RCC 7860 (cell line): ENCODE measurements around the gene DTX4.

Source experiments
- DNase-seq: peaks from one replicate; pipeline ENCODE4 v3.0.0-alpha.2; 2015; ENCODE audit warnings: low spot score
- FAIRE-seq: peaks from 2 replicates; lab custom pipeline; 2012; peaks lifted over from hg19 to GRCh38; lab: Jason Lieb, UNC

Gene DTX4

DNA sequence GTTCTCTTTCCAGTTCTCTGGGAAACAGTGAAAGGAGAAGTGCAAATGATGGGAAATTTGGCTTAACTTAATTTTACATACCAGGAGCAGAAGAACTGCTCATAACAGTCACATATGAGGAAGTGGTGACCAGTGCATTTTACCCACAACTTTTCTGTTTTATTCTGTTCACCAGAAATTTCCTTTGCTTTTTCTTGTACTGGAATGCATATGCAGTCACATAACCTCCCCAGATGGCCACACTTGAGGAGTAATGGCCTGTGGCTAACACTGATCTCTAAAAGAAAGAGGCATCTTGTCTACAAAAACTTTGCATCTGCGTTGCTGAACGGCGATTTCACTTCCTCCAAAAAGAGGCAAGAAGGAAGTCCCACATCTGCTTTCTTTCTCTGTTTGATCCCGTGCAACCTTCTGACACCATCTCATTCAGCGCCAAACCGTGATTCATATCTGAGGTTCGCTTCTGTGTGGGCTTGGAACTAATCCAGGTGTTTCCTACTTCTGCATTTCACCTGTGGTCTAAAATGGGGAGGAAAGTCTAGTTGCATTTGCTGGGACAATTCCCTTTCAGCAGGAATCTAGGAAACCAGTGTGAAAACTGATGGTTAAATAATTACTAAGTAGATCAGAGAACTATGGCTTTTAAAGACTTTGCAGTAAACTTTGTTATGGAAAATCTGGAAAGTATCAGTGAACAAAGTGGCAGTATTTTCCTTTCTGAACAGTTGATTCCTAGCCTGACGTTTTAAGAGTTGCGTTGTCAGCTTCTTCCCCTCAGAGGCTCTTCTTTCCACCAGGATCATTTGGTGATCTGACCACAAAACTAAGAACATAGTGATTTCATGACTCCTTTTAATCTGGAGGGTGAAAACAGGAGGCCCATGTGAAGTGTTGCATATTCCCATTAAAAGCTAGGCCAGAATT lies 45.0 kb downstream of the DTX4 start:
- no peak for DNase-seq

DNA sequence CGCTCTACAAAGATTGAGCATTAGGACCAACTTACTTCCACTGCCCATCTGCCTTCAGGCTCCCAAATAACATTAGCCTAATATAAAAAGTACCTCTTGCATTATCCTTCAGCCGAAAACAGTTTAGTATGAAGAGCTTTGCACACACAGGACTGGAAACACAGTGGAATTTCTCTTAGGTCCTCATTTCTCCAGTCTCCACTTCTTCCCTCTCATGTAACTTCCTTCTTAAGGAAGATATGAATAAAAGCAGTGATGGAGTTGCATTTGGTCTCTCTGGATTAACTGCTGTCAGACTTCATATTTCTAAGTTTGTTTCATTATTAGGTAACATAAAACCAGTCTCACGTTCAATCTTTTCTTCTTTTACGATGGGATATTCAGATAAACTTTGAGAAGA lies 46.4 kb downstream of the DTX4 start:
- no peak for DNase-seq
- no peak for FAIRE-seq

More for the DNA sequence above, 45.0 kb downstream of the DTX4 start:
- no peak for FAIRE-seq

DNA sequence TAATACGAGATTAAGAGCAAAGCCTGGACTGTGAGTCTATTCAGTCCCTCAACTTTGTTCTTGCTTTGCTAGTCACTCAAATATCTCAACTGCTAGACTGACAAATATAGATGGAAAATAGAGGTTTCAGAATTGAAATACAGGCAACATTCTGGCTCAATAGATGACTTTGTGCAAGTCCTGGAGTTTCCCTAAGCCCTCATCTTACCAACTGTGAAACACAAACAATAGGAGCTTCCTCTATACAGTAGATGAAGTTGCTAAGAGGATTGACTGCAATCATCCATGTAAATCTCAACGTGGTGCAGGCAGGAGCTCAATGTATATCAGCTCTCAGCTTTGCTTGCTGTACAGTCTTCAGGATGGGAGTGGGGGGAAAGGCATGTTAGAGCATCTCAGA lies 47.0 kb downstream of the DTX4 start:
- no peak for FAIRE-seq
- no peak for DNase-seq

DNA sequence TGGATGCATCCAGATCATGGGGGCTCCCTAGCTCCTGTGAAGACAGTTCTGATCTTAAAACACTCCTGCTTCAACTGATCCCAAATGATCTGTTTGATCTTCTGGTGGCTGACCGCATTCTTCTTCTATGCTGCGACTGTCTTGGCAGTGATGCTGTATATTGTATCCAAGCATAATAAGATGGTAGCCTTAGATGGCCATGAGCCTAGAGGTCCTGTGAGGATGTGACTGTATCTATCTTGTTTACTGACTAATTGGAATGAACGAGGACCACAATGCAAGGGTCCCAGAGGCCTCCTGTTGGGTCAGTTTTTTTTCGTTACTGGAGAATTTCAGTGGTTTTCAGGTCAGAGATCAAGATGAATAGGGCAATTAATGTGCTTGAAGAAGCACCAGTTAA lies 47.9 kb downstream of the DTX4 start:
- DNase-seq (no peak), FAIRE-seq (no peak)

DNA sequence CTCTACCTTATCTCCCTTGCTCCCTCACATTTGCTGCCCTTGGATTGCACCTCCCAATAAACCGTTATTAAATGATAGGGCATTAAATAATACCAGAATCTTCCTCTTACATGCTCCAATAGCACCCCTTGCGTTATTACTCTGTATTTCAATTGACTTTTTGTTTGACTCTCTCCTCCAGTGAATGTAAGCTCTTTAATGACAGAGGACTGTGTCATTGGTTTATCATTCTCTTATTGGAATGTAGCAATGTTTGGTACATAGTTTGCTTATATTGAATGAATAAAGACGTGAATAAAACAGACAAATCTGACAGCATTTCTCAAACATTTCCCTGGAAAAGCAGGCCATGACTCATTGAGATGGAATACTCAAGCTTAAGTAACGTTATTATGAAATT lies 49.5 kb downstream of the DTX4 start:
- no peak for DNase-seq
- no peak for FAIRE-seq

DNA sequence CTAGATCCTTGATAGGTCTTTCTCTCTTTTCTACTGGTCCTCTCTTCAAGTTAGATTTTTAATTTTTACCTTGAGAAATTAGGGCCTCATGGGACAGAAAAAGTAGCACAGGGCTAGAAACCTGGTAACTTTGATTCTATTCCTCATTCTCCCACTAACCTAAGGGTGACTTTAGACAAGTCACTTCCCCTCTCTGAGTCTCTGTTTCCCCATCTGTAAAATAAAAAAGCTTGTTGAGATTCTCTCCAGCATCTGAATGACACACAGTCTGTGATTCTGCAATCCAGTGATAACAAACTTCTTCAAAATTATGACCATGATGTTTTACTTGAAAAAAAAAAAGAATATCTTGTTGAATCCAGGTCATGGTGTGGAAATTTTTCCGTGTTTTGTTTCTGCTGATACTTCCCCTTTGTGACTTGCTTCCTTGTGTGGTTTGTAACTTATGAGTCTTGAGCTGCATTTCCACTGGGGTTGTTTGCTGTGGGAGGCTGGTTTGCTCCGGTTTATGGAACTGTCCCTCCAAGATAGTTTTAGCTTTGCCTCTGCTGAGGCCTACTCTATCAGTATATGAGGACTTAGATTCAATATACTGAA lies 50.6 kb downstream of the DTX4 start:
- DNase-seq (no peak), FAIRE-seq (no peak)

DNA sequence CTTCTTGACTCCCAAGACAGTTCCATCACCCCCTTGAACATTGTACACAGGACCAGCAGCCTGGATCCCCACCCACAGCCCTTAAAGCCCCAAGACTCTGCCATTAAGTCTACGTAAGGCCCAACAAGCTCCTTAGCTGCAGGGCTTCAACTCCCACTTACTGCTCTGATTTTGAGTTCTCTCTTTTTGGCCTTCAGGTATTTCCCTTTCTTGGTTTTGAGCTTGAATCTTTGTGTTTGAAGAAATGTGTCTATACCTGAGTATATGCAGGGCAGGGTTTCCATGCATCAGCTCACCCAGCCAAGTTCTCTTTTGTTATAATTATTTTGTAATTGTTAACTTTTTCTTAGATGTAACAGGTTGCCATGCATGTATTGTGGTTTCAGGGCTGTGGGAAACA lies 51.2 kb downstream of the DTX4 start:
- FAIRE-seq, result no peak
- DNase-seq, result no peak

DNA sequence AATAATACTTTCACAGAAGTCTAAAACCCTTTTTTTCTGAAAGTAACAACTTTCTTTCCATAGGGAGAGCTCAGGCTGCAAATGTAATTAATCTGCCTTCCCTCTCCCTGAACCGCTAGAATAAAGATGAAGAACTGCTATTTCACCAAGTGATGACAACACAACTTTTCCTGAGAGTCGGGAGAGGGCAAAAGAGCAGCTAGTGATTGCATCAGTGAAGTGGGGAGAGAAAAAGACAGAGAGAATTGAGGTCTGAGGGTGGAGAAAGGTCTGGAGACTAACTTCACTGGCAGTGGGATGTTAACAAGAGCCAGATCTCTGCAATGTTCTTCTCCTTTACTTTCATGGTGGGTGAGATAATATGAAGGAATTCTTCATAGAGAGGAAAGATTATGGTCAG lies 51.7 kb downstream of the DTX4 start:
- FAIRE-seq, result no peak
- no peak for DNase-seq

DNA sequence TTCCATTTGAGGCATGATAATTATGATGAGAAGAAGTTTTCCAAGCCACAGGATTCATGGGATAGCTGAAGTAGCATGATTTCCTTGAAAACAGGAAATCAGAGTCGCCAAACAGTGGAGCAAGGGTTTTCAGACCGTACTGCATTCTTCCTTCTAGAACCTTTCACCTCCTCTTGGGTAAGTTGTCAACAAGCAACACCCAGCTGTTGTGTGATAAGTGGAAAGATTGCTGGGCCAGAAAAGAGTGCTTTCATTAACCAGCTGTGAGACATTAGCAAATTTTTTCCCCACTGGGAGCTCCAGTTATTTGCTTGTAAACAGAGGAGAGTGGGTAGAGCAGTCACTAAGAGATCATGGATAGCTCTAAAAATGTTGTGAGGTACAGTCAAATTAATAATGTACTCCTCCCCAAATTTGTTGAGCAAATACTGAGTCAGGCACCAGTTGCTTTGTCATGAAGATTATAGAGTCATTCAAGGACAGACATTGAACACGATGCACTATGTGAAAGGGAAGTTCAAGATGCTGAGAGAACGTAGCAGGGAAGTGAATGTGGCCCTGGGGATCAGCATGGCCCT lies 52.5 kb downstream of the DTX4 start:
- DNase-seq (no peak), FAIRE-seq (no peak)

DNA sequence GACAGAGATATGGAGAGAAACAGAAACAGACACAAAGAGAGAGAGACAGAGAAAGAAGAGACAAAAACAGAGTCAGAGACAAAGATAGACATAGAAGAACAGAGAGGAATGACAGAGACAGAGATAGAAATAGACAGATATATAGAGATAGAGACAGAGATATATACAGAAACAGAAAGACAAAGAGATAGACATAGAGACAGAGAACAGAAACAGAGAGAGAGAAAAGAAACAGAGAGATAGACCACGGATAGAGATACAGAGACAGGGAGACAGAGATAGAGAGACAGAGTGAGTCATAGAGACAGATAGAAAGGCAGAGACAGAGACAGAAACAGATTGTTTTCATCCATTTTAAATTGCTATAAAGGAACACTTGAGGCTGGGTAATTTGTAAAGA lies 53.1 kb downstream of the DTX4 start:
- FAIRE-seq (no peak), DNase-seq (no peak)

DNA sequence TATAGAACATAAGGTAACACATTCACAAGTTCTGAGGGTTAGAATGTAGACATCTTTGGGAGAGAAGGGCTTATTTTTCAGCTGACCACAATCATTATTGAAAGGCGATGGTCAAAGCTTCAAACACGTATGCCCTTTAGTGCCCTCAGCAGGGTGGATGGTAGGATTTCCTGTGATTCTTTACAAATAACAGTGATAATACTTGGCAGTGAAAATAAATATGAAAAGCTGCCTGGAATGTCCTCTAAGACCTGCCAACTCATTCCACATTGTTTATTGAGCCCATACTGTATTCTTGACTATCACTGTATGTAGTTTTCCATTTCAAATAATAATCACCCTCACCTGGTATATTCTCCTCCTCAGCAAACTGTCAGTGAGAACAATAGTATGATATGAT lies 54.5 kb downstream of the DTX4 start:
- DNase-seq (no peak), FAIRE-seq (no peak)

DNA sequence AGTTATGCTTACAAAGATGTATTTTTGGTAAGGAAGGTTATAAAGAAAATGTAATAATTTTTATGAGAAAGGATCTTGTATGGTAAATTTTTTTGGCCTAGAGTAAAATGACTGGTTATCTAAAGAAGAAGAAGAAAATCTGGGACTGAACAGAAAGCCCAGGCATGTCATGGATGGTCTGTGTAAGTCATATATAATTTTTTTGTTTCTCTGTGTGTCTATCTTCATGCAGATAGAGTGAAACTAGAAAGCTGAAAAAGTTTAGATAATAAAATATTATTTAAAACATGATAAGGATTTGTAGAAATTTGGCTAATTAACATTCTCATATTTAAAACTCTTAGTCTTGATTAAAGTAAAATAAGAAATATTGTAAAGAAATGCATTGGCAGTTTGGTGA lies 68.4 kb downstream of the DTX4 start:
- FAIRE-seq, result no peak
- DNase-seq, result no peak

DNA sequence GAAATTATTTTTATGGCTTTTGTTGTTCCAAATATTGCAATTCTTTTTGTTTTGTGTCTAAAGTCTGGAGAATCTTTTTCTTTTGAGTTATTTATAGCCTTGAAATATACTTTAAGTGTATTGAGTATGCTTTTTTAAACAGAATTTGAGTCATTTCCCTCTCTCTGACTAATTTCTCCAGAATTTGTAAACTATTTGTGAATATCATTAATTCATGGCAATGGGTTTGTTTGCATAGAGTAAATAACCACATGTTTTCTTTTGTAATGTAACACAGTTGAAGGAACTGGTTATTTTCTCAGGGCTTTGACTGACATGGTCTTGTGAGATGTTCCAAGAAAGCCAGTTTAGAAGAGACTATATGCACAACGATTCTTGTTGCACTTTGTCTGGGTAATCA lies 71.7 kb downstream of the DTX4 start:
- DNase-seq (no peak), FAIRE-seq (no peak)

DNA sequence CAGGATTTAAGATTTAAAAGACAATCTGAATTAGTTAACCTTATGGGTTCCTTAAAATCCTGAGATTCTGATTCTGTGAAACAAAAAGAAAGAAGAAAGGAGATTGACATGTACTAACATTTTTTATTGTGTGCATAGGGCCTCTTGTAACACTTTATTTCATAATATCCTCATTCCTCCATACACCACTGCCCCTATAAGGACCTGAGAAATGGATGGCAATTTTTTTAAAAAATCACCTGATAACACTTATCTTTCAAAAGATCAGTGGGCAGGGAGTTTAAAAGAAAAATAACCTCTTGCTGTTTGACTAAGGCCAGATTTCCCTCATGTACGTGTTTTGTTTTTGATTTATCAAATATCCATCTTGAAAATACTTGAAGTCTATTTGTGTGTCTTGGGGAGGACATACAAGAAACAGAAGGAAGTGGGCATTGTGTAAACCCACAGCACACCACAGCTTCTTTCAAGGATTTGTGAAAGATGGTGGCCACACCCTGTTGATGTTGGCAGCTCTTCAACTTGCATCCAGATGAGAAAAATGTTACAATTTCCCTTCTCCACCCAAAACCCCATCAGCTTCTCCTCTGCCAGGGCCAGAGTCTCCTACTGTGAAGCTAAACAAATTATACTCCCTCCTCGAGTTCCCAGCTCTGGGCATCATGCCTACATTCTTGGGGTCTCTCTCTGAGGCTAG lies 75.7 kb downstream of the DTX4 start:
- DNase-seq (no peak), FAIRE-seq (no peak)

DNA sequence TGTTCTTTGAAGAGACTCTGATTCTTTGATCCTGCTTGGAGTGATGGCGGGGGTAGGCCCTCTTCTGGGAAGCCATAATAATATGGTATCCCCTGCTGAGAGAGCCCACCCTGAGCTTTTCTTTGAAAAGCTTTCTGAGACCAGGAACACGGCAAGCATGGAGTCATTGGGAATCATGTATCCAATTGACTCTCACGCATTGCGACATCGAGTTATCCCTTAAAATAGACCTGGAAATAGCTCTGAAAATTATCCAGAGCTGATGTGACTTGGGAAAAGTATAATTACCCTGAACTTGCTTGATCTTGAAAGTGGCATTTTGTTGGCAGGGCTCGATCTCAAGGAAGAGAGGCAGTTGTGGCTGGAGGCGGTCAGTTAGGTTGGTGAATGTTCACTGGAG lies 77.6 kb downstream of the DTX4 start:
- FAIRE-seq (no peak), DNase-seq (no peak)

DNA sequence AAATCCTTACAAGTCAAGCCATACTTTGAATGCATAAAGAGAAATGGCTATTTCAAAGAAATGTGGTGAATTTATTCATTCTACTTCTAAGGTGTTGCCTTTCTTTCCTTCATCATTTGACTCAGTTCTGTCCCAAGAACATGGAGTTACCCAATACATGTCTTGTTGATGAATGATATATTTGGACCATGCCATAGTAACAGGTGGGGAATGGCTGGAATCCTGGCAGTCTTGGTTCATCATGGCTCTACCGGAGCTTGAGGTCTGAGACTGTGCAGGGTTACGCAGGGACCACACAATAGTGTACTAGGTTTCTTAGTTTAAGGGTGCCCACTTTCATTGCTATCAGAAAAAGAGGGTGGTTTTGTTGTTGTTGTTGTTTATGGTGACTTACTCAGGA lies 81.1 kb downstream of the DTX4 start:
- DNase-seq, result no peak
- no peak for FAIRE-seq

DNA sequence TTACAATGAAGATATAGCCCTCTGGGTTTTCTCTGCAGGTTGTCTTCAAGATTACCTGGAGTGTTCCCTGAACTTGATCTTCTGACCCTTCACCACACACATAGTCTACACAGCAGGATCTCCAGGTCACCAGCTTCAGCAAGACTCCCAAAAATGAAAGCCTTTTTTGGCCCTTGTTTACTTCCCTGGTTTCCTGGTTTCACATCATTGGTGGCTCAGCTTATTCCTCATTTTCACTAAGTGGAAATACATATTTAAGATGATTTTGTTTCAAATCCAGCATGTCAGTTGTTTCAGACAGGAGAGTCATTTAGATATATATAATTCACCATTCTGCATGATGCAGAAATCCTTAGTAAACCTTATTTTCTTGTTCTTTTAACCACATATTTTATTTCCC lies 82.4 kb downstream of the DTX4 start:
- no peak for FAIRE-seq
- DNase-seq, result no peak

DNA sequence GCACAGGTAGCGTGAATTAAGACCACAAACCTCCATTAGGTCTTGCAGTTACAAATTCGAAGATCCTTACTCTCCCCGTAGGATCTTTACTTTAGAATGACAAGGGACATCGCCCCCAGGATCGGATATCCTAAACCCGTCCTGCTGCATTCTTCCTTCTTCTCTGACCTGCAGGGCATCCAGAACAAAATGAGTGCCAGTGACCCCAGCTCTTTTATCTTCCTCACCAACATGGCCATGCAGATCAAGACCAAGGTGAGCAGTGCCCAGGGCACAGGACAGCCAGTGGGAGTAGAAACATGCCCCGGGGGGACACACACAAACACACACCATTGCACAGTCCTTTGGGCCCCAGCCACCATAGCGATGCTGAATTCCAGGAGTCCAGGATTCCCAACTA lies 83.3 kb downstream of the DTX4 start:
- no peak for FAIRE-seq
- no peak for DNase-seq
